Stimulated activated CD8-positive, alpha-beta memory T cell treated with anti-CD3 and anti-CD28 coated beads, Interleukin-2, amount 100 ng/mL, for 48 hours (primary cell): ENCODE data around the gene SERPINA5.
A peak's percentile ranks its signal among the peaks of the same experiment; 100 is the strongest.

ENCODE experiments used
- DNase-seq, 2 donors: peaks; one replicate each; pipeline ENCODE4 v3.0.0-alpha.2; 2020; ENCODE audit warnings: low read depth in 2 of 2

SERPINA5 gene

GRCh38 chr14:94581127-94581999 lies at the start of gene SERPINA5:
SERPINA5 (plus strand) TSS chr14:94581426; CDS start chr14:94587363, 5,937 bp downstream.
- DNase-seq: no peak

- no peak for DNase-seq
These were observed 48.8 kb upstream of the SERPINA5 start for GRCh38 chr14:94532447-94532846.

- DNase-seq: no peak
These were observed 45.7 kb upstream of the SERPINA5 start for GRCh38 chr14:94535506-94535905.

- DNase-seq: no peak
These were observed 44.4 kb upstream of the SERPINA5 start for GRCh38 chr14:94536836-94537235.

GRCh38 chr14:94538070-94538740 lies 43.0 kb upstream of the SERPINA5 start:
- DNase-seq: no peak

GRCh38 chr14:94539181-94539580 lies 42.0 kb upstream of the SERPINA5 start:
- no peak for DNase-seq

- DNase-seq: no peak
These were observed 41.0 kb upstream of the SERPINA5 start for GRCh38 chr14:94540031-94540794.

GRCh38 chr14:94541234-94541975 lies 39.8 kb upstream of the SERPINA5 start:
- no peak for DNase-seq

GRCh38 chr14:94542111-94542810 lies 39.0 kb upstream of the SERPINA5 start:
- DNase-seq: no peak

GRCh38 chr14:94542811-94543440 lies 38.3 kb upstream of the SERPINA5 start:
- DNase-seq: no peak

GRCh38 chr14:94543449-94544124 lies 37.6 kb upstream of the SERPINA5 start:
- no peak for DNase-seq

- DNase-seq: no peak
These were observed 36.5 kb upstream of the SERPINA5 start for GRCh38 chr14:94544726-94545125.

- no peak for DNase-seq
These were observed 35.9 kb upstream of the SERPINA5 start for GRCh38 chr14:94545131-94545841.

- no peak for DNase-seq
These were observed 34.0 kb upstream of the SERPINA5 start for GRCh38 chr14:94547151-94547680.

- DNase-seq: no peak
These were observed 33.5 kb upstream of the SERPINA5 start for GRCh38 chr14:94547726-94548125.

- no peak for DNase-seq
These were observed 32.9 kb upstream of the SERPINA5 start for GRCh38 chr14:94548131-94548998.

- peak; percentile 44 to 58 for DNase-seq
These were observed 31.9 kb upstream of the SERPINA5 start for GRCh38 chr14:94548999-94549985.
